Kasumi-1 (cell line): ENCODE results near the gene CSHL1.
"Not testable (repeated sequence)": the region's sequence is repeated elsewhere in the genome, so short reads cannot be mapped to it uniquely, and the experiment has no call there.

Source experiments
- DNase-seq, 2 experiments: peaks; one replicate each; lab custom pipeline; 2025; lab: John Stamatoyannopoulos, UW

The CSHL1 gene

DNA sequence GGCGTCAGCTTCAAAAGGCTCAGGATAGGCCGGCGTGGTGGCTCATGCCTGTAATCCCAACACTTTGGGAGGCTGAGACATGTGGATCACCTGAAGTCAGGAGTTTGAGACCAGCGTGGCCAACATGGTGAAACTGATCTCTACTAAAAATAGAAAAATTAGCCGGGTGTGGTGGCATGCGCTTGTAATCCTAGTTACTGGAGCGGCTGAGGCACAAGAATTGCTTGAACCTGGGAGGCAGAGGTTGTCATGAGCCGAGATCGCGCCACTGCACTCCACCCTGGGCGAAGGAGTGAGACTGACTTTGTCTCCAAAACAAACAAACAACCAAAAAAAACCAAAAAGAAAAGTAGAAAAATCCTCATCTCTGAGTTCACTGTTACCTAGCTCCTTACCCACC is 25.9 kb downstream of the CSHL1 start:
- not testable (repeated sequence) for DNase-seq

DNA sequence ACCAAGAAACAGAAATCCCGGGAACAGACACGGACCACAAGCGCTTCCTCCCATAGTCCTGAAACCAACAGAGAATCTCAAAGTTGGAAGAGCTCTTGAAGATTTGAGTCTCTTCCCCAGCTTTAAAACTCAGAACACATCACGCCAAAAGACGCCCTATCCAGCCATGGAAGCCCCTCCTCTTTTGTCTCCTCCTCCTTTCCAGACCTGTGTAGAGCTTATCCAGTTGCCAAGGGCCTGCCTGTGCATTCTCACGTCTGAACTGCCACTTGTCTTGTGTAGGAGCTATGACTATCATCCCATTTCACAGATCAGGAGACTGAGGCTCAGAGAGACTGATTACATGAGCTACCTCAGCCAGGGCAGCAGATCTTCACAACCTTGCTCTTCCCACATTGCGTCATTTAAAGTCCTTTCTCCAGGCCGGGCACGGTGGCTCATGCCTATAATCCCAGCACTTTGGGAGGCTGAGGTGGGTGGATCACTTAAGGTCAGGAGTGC is 28.4 kb downstream of the CSHL1 start:
- DNase-seq: not testable (repeated sequence)

- DNase-seq: peak; percentile 68 to 73
Measured at GRCh38 chr17:63881935-63882601, 29.0 kb downstream of the CSHL1 start, which contains the start of gene GH2. Gene GH2, minus strand, starts transcription at chr17:63881944. Its CDS starts 143 bp downstream, at chr17:63881801.

GRCh38 chr17:63881337-63881736 is 29.7 kb downstream of the CSHL1 start:
- DNase-seq: not testable (repeated sequence)

DNA sequence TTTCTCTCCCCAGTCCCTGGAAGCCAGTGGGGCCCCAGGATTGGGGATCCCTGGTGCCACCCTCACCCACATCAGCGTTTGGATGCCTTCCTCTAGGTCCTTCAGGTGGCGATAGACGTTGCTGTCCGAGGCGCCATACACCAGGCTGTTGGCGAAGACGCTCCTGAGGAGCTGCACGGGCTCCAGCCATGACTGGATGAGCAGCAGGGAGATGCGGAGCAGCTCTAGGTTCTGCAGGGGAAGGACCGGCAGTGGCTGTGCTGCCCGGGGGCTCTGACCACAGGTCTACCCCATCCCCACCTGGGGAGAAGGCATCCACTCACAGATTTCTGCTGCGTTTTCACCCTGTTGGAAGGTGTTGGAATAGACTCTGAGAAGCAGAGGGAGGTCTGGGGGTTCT is 30.4 kb downstream of the CSHL1 start:
- DNase-seq: no peak

GRCh38 chr17:63878413-63878812 is 32.6 kb downstream of the CSHL1 start:
- DNase-seq: not testable (repeated sequence)

- not testable (repeated sequence) for DNase-seq
Measured at GRCh38 chr17:63874693-63875092, 36.4 kb downstream of the CSHL1 start.

DNA sequence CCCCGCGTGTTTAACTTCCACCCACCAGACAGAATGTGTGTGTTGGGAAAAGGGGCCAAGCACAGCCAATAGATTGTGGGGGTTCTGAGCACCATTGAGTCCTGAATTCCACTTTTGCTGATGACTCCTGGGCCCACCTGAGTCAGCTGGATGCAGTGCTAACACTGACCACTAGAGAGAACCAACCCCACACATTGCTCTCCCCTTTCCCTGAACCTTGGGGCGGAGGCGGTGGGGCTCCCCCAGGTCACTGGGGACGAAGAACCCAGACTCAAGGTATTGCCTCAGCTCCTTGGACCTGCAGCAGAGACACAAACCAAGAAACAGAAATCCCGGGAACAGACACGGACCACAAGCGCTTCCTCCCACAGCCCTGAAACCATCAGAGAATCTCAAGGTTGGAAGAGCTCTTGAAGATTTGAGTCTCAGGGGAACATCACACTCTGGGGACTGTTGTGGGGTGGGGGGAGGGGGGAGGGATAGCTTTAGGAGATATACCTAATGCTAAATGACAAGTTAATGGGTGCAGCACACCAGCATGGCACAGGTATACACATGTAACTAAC is 36.9 kb downstream of the CSHL1 start:
- DNase-seq: not testable (repeated sequence)

- DNase-seq: not testable (repeated sequence)
Measured at GRCh38 chr17:63873577-63873976, 37.5 kb downstream of the CSHL1 start, which contains the start of gene CSH2. Gene CSH2, minus strand, starts transcription at chr17:63873677. Its CDS starts 63 bp downstream, at chr17:63873614.

- not testable (repeated sequence) for DNase-seq
Measured at GRCh38 chr17:63871646-63872365, 39.3 kb downstream of the CSHL1 start.

DNA sequence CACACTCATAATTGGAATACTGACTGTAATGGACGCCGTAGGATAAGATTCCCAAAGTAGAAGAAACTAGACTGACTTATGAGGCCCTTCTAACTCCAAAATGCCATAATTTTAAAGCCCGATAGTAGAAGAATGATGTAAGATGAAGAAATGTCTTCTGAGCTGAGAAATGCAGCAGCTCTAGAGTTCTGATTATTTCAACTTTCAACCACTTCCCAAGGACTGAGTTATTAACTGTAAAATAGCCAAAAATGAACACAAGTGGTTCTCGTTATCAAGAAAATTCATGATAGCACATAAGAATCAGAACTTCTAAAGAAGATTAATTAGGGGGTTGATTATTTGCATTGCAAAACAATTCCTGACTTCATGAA is 40.8 kb downstream of the CSHL1 start:
- not testable (repeated sequence) for DNase-seq

GRCh38 chr17:63869491-63870291 is 41.4 kb downstream of the CSHL1 start:
- not testable (repeated sequence) for DNase-seq

DNA sequence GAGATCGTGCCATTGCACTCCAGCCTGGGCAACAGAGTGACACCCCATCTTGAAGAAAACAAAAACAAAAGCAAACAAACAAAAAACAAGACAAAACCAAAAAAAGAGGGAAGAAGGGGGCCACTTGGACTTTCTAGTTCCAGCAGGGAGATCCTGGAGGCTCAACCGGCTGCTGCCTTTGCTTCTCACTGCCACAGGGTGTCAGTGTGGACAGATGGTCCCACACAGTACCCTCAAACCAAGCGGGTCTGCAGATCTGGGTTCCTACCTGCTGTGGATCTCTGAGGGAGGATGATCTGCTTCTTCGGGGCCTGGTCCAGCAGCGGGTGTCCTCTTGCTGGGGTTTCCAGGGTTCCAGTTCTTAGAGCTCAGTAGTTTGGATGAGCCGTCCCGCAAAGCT is 44.4 kb downstream of the CSHL1 start:
- not testable (repeated sequence) for DNase-seq
